ENCODE data around the gene GPRC5D.

The GPRC5D gene

GRCh38 chr12:12992418-12993130, 40.6 kb upstream of the GPRC5D start:
- Mint-ChIP-seq H3K27me3 (no peaks in the 10 kb centered on the region), H3K27ac (ENCODE audit: low read depth) (peak overlapping the region; percentile 22), H3K9me3 (no peaks in the 10 kb centered on the region), H3K4me3 (no peak overlapping the region), H3K4me1 (peaks cover 14% of the 10 kb centered on the region), H3K36me3 (ENCODE audit: insufficient read depth) (no peaks in the 10 kb centered on the region)
- DNase-seq (ENCODE audit: low spot score in 2 of 2) (no peak), ATAC-seq (replicated peaks; ENCODE audit: extremely low read depth, poor library complexity, severe bottlenecking) (no peak)

DNA sequence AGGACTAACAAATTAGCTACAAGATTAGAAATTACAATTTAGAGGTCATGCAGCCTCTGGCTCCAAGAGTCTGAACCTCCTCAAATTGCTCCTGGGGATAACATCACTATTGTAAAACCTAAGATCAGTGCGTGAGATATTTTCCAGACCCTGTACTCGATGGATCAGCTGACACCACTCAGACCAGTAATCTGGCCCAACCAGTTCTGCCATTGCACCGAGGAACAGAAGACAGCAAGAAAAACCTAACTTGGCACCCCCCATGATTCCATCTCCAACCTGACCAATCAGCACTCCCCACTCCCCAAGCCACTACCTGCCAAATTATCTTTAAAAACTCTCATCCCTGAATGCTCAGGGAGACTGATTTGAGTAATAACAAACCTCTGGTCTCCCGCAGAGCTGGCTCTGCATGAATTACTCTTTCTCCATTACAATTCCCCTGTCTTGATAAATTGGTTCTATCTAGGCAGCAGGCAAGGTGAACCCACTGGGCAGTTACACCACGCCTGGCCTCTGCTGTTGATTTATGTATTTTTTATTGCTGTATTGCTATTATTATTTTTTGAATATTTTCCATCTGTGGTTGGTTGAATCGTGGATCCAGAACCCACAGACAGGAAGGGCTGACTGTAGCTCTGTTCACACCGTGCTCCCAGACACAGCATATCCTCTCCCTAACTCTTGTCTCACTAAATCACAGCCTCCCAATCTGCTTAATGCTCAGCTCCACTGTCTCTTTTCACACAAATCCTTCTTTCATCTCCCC, 38.9 kb upstream of the GPRC5D start:
- Mint-ChIP-seq H3K36me3 (ENCODE audit: insufficient read depth) (peaks cover 2% of the 10 kb centered on the region), H3K27ac (ENCODE audit: low read depth) (no peak overlapping the region)
- DNase-seq (ENCODE audit: low spot score in 2 of 2), result no peak

GRCh38 chr12:12987421-12987820, 35.5 kb upstream of the GPRC5D start:
- no peaks in the 10 kb centered on the region for H3K27me3 Mint-ChIP-seq
- no peak for ATAC-seq (replicated peaks; ENCODE audit: extremely low read depth, poor library complexity, severe bottlenecking)
- H3K36me3 Mint-ChIP-seq (ENCODE audit: insufficient read depth), result peaks cover 2% of the 10 kb centered on the region
- no peak for DNase-seq (ENCODE audit: low spot score in 2 of 2)
- no peak overlapping the region for H3K4me3 Mint-ChIP-seq
- H3K9me3 Mint-ChIP-seq, result no peaks in the 10 kb centered on the region
- H3K27ac Mint-ChIP-seq (ENCODE audit: low read depth), result no peak overlapping the region
- H3K4me1 Mint-ChIP-seq, result peaks cover 6% of the 10 kb centered on the region

More for the DNA sequence above, 38.9 kb upstream of the GPRC5D start:
- H3K4me3 Mint-ChIP-seq, result no peak overlapping the region
- H3K9me3 Mint-ChIP-seq, result no peaks in the 10 kb centered on the region
- H3K4me1 Mint-ChIP-seq, result peaks cover 14% of the 10 kb centered on the region
- no peak for ATAC-seq (replicated peaks; ENCODE audit: extremely low read depth, poor library complexity, severe bottlenecking)
- H3K27me3 Mint-ChIP-seq, result no peaks in the 10 kb centered on the region

DNA sequence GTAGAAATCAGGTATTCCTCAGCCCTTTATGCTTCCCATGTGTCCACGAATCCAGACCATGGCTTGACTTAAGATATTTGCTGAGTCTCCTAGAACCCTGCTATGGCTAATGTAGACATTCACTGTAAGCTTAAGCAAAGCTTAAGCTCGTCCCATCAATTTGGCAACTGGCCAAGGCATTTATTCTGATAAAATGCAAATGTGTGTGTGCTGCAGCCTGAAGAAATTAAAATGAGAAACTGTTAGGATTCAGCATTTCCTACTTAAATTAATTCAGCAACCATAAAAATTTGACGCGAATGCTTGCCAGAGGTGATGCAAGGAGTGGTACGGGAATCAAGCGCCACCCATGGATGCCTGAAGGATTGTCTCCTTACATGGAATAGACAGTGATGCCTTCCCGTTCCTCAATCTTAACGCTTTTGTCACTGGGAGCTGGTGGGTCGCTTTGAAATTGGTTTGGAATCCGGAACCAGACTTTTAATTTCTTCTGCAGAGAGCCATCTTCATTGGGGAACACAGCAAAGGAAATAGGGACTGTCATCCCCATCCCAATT, 34.9 kb upstream of the GPRC5D start:
- Mint-ChIP-seq H3K9me3 (no peaks in the 10 kb centered on the region), H3K4me1 (peaks cover 6% of the 10 kb centered on the region), H3K36me3 (ENCODE audit: insufficient read depth) (peaks cover 2% of the 10 kb centered on the region), H3K27me3 (no peaks in the 10 kb centered on the region), H3K27ac (ENCODE audit: low read depth) (no peak overlapping the region), H3K4me3 (no peak overlapping the region)
- ATAC-seq (replicated peaks; ENCODE audit: extremely low read depth, poor library complexity, severe bottlenecking), result no peak
- no peak for DNase-seq (ENCODE audit: low spot score in 2 of 2)

- Mint-ChIP-seq H3K36me3 (ENCODE audit: insufficient read depth) (peaks cover 2% of the 10 kb centered on the region), H3K4me3 (no peak overlapping the region), H3K9me3 (no peaks in the 10 kb centered on the region), H3K4me1 (no peaks in the 10 kb centered on the region), H3K27me3 (no peaks in the 10 kb centered on the region), H3K27ac (ENCODE audit: low read depth) (no peak overlapping the region)
- ATAC-seq (replicated peaks; ENCODE audit: extremely low read depth, poor library complexity, severe bottlenecking) (no peak), DNase-seq (ENCODE audit: low spot score in 2 of 2) (no peak)
Measured at GRCh38 chr12:12985817-12986408, 33.9 kb upstream of the GPRC5D start.

DNA sequence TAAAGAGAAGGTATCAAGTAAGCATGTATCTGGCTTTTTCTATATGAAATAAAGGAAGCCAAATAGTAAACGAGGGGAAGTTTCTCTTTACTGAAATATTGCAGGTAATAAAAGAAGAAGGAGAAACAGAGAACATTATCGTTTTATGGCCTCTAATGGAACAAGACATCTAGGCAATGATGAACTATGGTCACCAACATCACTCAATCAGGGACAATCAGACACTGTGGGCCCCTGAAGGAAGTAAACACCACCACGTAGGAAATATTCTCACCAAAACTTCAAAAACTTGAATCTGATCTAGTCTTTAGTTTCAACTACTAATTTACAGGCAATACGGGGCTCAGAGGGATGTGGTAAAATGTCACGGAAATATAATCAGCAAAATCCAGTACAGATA, 32.2 kb upstream of the GPRC5D start:
- ATAC-seq (replicated peaks; ENCODE audit: extremely low read depth, poor library complexity, severe bottlenecking) (no peak), DNase-seq (ENCODE audit: low spot score in 2 of 2) (no peak)
- Mint-ChIP-seq H3K27ac (ENCODE audit: low read depth) (no peak overlapping the region), H3K4me1 (no peaks in the 10 kb centered on the region), H3K36me3 (ENCODE audit: insufficient read depth) (peaks cover 2% of the 10 kb centered on the region), H3K27me3 (no peaks in the 10 kb centered on the region), H3K9me3 (no peaks in the 10 kb centered on the region), H3K4me3 (no peak overlapping the region)

GRCh38 chr12:12983420-12984035, 31.6 kb upstream of the GPRC5D start:
- DNase-seq (ENCODE audit: low spot score in 2 of 2) (no peak), ATAC-seq (replicated peaks; ENCODE audit: extremely low read depth, poor library complexity, severe bottlenecking) (no peak)
- Mint-ChIP-seq H3K9me3 (no peaks in the 10 kb centered on the region), H3K27me3 (no peaks in the 10 kb centered on the region), H3K27ac (ENCODE audit: low read depth) (no peak overlapping the region), H3K4me1 (no peaks in the 10 kb centered on the region), H3K4me3 (no peak overlapping the region), H3K36me3 (ENCODE audit: insufficient read depth) (peaks cover 2% of the 10 kb centered on the region)

DNA sequence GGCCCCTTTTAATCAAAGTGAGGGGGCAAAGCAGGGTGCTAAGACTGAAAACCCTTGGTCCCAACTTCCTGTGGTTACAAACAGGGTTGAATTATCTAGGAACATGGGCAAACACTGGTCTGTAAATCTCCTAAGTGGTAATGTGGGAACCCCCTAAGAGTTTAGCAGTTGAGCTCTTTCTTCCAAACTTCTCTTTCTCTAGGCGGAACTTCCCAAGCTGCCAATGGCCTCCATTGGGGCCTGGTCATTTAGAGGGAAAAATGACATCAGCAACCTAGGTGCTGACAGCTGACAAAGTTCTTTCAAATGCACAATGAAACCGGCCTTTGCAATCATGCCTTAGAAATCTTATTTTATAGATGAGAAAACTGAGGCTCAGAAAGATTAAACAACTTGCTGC, 30.4 kb upstream of the GPRC5D start:
- Mint-ChIP-seq H3K4me1 (no peaks in the 10 kb centered on the region), H3K27me3 (no peaks in the 10 kb centered on the region), H3K9me3 (no peaks in the 10 kb centered on the region), H3K36me3 (ENCODE audit: insufficient read depth) (peaks cover 5% of the 10 kb centered on the region), H3K4me3 (no peak overlapping the region), H3K27ac (ENCODE audit: low read depth) (no peak overlapping the region)
- ATAC-seq (replicated peaks; ENCODE audit: extremely low read depth, poor library complexity, severe bottlenecking) (no peak), DNase-seq (ENCODE audit: low spot score in 2 of 2) (no peak)

- DNase-seq (ENCODE audit: low spot score in 2 of 2), result no peak
- peaks cover 3% of the 10 kb centered on the region for H3K36me3 Mint-ChIP-seq (ENCODE audit: insufficient read depth)
Measured at GRCh38 chr12:12979731-12980259, 27.8 kb upstream of the GPRC5D start.

DNA sequence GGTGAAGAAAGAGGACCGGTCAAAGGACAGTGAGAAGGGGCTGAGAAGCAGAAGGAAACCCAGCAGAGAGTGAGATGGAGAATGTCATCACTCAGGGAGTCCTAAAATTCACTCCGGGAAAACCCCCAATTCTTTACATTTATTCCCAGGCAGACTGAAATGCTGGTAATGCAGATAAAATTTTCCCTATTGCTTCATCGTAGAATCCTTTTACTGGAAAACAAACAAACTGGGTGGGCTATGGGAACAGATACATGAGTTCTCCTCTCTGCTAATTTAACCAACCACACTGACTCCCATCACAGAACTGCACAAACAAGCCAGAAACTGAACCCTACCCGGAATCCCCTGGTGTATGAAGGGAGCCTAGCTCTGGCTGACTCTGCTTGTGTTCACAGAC, 27.2 kb upstream of the GPRC5D start:
- H3K36me3 Mint-ChIP-seq (ENCODE audit: insufficient read depth), result peaks cover 3% of the 10 kb centered on the region
- DNase-seq (ENCODE audit: low spot score in 2 of 2) (no peak), ATAC-seq (replicated peaks; ENCODE audit: extremely low read depth, poor library complexity, severe bottlenecking) (no peak)
- no peak overlapping the region for H3K4me3 Mint-ChIP-seq
- no peaks in the 10 kb centered on the region for H3K27me3 Mint-ChIP-seq
- H3K4me1 Mint-ChIP-seq, result no peaks in the 10 kb centered on the region
- no peak overlapping the region for H3K27ac Mint-ChIP-seq (ENCODE audit: low read depth)
- peaks cover 5% of the 10 kb centered on the region for H3K9me3 Mint-ChIP-seq

More at GRCh38 chr12:12979731-12980259, 27.8 kb upstream of the GPRC5D start:
- H3K9me3 Mint-ChIP-seq, result no peaks in the 10 kb centered on the region
- ATAC-seq (replicated peaks; ENCODE audit: extremely low read depth, poor library complexity, severe bottlenecking), result no peak
- H3K27ac Mint-ChIP-seq (ENCODE audit: low read depth), result no peak overlapping the region
- H3K4me1 Mint-ChIP-seq, result no peaks in the 10 kb centered on the region
- no peaks in the 10 kb centered on the region for H3K27me3 Mint-ChIP-seq
- no peak overlapping the region for H3K4me3 Mint-ChIP-seq

- DNase-seq (ENCODE audit: low spot score in 2 of 2) (no peak), ATAC-seq (replicated peaks; ENCODE audit: extremely low read depth, poor library complexity, severe bottlenecking) (no peak)
- Mint-ChIP-seq H3K36me3 (ENCODE audit: insufficient read depth) (peaks cover 5% of the 10 kb centered on the region), H3K4me3 (no peak overlapping the region), H3K4me1 (no peaks in the 10 kb centered on the region), H3K27me3 (no peaks in the 10 kb centered on the region), H3K9me3 (peaks cover 18% of the 10 kb centered on the region), H3K27ac (ENCODE audit: low read depth) (no peak overlapping the region)
Measured at GRCh38 chr12:12977231-12977630, 25.3 kb upstream of the GPRC5D start.

DNA sequence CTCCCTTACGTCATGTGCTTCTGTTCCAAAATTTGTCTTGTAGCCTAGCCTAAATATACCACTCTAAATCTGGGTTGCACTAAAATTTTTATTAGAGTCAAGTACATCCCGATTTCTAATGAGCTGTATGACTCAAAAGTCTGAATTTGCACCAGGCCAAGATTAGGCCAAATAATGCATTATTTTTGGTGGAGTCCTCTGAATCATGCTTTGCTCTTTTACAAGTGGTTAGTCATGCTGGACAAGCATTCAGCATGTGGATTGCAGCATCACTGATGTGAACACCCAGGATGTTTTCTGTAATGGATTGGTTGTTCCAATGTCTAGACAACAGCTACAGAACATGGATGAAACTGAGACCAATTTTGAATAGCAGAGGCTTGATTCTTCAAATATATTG, 24.4 kb upstream of the GPRC5D start:
- Mint-ChIP-seq H3K27me3 (no peaks in the 10 kb centered on the region), H3K4me3 (no peak overlapping the region), H3K27ac (ENCODE audit: low read depth) (no peak overlapping the region), H3K9me3 (peaks cover 21% of the 10 kb centered on the region), H3K36me3 (ENCODE audit: insufficient read depth) (peaks cover 7% of the 10 kb centered on the region), H3K4me1 (no peaks in the 10 kb centered on the region)
- ATAC-seq (replicated peaks; ENCODE audit: extremely low read depth, poor library complexity, severe bottlenecking) (no peak), DNase-seq (ENCODE audit: low spot score in 2 of 2) (no peak)
